Esophagus muscularis mucosa (tissue), 4 donors: ENCODE results near the gene GADD45B.

Experiments
- CTCF ChIP-seq, 3 experiments: fragments of 200-600 bp in 2 of 3; fragments of 450-650 bp in 1 of 3; sonication (generic) in 2 of 3; IDR thresholded peaks; one replicate each; pipeline ENCODE4 v1.5.1; 2017 to 2019; ENCODE audit warnings: antibody characterized with exemption in 3 of 3, mild to moderate bottlenecking in 2 of 3, moderate library complexity in 1 of 3
- EP300 ChIP-seq: sonication (generic); formaldehyde crosslinking; IDR thresholded peaks from one replicate; pipeline ENCODE4 v1.6.1; 2017; ENCODE audit warnings: antibody characterized with exemption
- POLR2A ChIP-seq: fragments of 450-650 bp; IDR thresholded peaks from one replicate; pipeline ENCODE4 v1.6.1; 2017; ENCODE audit warnings: antibody characterized with exemption, moderate library complexity, mild to moderate bottlenecking, low read depth
- POLR2AphosphoS5 ChIP-seq, 2 donors: sonication (generic); formaldehyde crosslinking; IDR thresholded peaks; one replicate each; pipeline ENCODE4 v1.6.1; 2017; ENCODE audit warnings: antibody characterized with exemption in 2 of 2

- TF ChIP-seq POLR2AphosphoS5 (IDR thresholded peaks at IDR 0.05) (no peak), CTCF (IDR thresholded peaks at IDR 0.05) (no peak), POLR2A (no peak), EP300 (no peak)
Observed at GRCh38 chr19:2426611-2427428, 49.1 kb upstream of the GADD45B start.
